Neural progenitor cell (in vitro differentiated cells): Measurements from ENCODE around the gene NOS3. TPM values are rescaled to one million over a fixed set of nuclear protein-coding genes. Genes with fewer than 3 reads are reported as not detected.

ENCODE experiments used
- DNase-seq: peaks from one replicate; pipeline ENCODE4 v3.0.0-alpha.2; 2016; ENCODE audit warnings: low spot score
- H2AFZ ChIP-seq: fragments of 200-600 bp; sonication (generic); replicated peaks from 2 replicates; pipeline ENCODE4 v1.6.1; 2016; ENCODE audit warnings: antibody characterized with exemption
- H3F3A ChIP-seq: fragments of 200-600 bp; sonication (generic); 2 replicates; pipeline ENCODE4 v1.6.1; 2016; ENCODE audit warnings: antibody characterized with exemption, low read depth
- H3K27ac ChIP-seq: fragments of 200-600 bp; sonication (generic); 2 replicates; pipeline ENCODE4 v1.5.1; 2016; ENCODE audit warnings: mild to moderate bottlenecking
- H3K27me3 ChIP-seq: fragments of 200-600 bp; sonication (generic); 2 replicates; pipeline ENCODE4 v1.6.1; 2016; ENCODE audit warnings: mild to moderate bottlenecking, moderate library complexity
- H3K36me3 ChIP-seq: fragments of 200-600 bp; sonication (generic); 2 replicates; pipeline ENCODE4 v1.5.1; 2016
- H3K4me1 ChIP-seq: fragments of 200-600 bp; sonication (generic); 2 replicates; pipeline ENCODE4 v1.6.1; 2016; ENCODE audit warnings: mixed run types
- H3K4me2 ChIP-seq: fragments of 200-600 bp; sonication (generic); 2 replicates; pipeline ENCODE4 v1.6.1; 2016
- H3K4me3 ChIP-seq: fragments of 200-600 bp; sonication (generic); 2 replicates; pipeline ENCODE4 v1.5.1; 2016
- H3K79me2 ChIP-seq: fragments of 200-600 bp; sonication (generic); 2 replicates; pipeline ENCODE4 v1.6.1; 2016; ENCODE audit warnings: low read depth
- H3K9ac ChIP-seq: fragments of 200-600 bp; sonication (generic); 2 replicates; pipeline ENCODE4 v1.6.1; 2016
- H3K9me3 ChIP-seq: fragments of 200-600 bp; sonication (generic); 2 replicates; pipeline ENCODE4 v1.5.1; 2016; ENCODE audit warnings: low read depth
- H4K20me1 ChIP-seq: fragments of 200-600 bp; sonication (generic); 2 replicates; pipeline ENCODE4 v1.6.1; 2016; ENCODE audit warnings: low read depth
- H3K27ac Mint-ChIP-seq: 3 replicates; pipeline ENCODE4 v1.8.0; 2021; ENCODE audit warnings: mixed read lengths
- H3K27me3 Mint-ChIP-seq: 2 replicates; pipeline ENCODE4 v1.8.0; 2022; ENCODE audit warnings: low read depth, mild to moderate bottlenecking, inconsistent platforms, moderate library complexity, mixed read lengths; ENCODE audit not compliant: insufficient read depth
- H3K36me3 Mint-ChIP-seq: 3 replicates; pipeline ENCODE4 v1.8.0; 2021; ENCODE audit warnings: mixed read lengths
- H3K4me1 Mint-ChIP-seq: 3 replicates; pipeline ENCODE4 v1.8.0; 2021; ENCODE audit warnings: mixed read lengths
- H3K4me3 Mint-ChIP-seq: 3 replicates; pipeline ENCODE4 v1.8.0; 2021; ENCODE audit warnings: mild to moderate bottlenecking, moderate library complexity, mixed read lengths
- H3K9me3 Mint-ChIP-seq: 3 replicates; pipeline ENCODE4 v1.8.0; 2020; ENCODE audit warnings: mixed read lengths
- CTCF ChIP-seq: fragments of 200-600 bp; sonication (generic); IDR thresholded peaks from 2 replicates; pipeline ENCODE4 v1.5.1; 2017; ENCODE audit warnings: antibody characterized with exemption, mild to moderate bottlenecking
- EZH2 ChIP-seq: fragments of 200-600 bp; sonication (generic); IDR thresholded peaks from 2 replicates; pipeline ENCODE4 v1.6.1; 2017; ENCODE audit warnings: antibody characterized with exemption, mild to moderate bottlenecking, moderate library complexity
- EZH2phosphoT487 ChIP-seq: fragments of 200-600 bp; sonication (generic); IDR thresholded peaks from 2 replicates; pipeline ENCODE4 v1.6.1; 2017; ENCODE audit warnings: antibody characterized with exemption
- total RNA-seq: library from RNA; depleted of rRNA; stranded (reverse); fragments of >200 nt; gene quantifications from 2 replicates; pipeline ENCODE4 v1.2.3, GENCODE V29; 2015; ENCODE audit warnings: low replicate concordance

NOS3 gene
- total RNA-seq, 1 donor from 2014 or later = 1.3 TPM

- Mint-ChIP-seq H3K9me3 (peaks cover 1% of the 10 kb centered on the region), H3K27me3 (peaks cover 6% of the 10 kb centered on the region), H3K36me3 (peaks cover 10% of the 10 kb centered on the region), H3K27ac (peak overlapping the region; percentile 27), H3K4me1 (peaks cover 55% of the 10 kb centered on the region), H3K4me3 (peak overlapping the region; percentile 33)
- peak overlapping the region; percentile 70 for H3K4me2 ChIP-seq
- DNase-seq = peak; percentile 85
- TF ChIP-seq EZH2 (no peak), CTCF (peak; percentile 71)
- no peak overlapping the region for H3K27ac ChIP-seq
- H2AFZ ChIP-seq = peak overlapping the region; percentile 46
- no peaks in the 10 kb centered on the region for H3K79me2 ChIP-seq
- peaks cover 36% of the 10 kb centered on the region for H3F3A ChIP-seq
- no peak overlapping the region for H3K9ac ChIP-seq
- peak overlapping the region; percentile 27 for H3K4me3 ChIP-seq
- peaks cover 33% of the 10 kb centered on the region for H3K27me3 ChIP-seq
- H3K4me1 ChIP-seq = peaks cover 44% of the 10 kb centered on the region
- no peaks in the 10 kb centered on the region for H3K9me3 ChIP-seq
- H4K20me1 ChIP-seq = no peaks in the 10 kb centered on the region
- H3K36me3 ChIP-seq = no peaks in the 10 kb centered on the region
Measured at GRCh38 chr7:151012911-151013347, 22.1 kb downstream of the NOS3 start.

- peaks cover 1% of the 10 kb centered on the region for H3K9me3 Mint-ChIP-seq
- peaks cover 55% of the 10 kb centered on the region for H3K4me1 Mint-ChIP-seq
- peaks cover 10% of the 10 kb centered on the region for H3K36me3 Mint-ChIP-seq
- no peak overlapping the region for H3K27ac Mint-ChIP-seq
- Histone ChIP-seq H3K9me3 (no peaks in the 10 kb centered on the region), H4K20me1 (no peaks in the 10 kb centered on the region), H2AFZ (peak overlapping the region; percentile 60), H3F3A (peaks cover 32% of the 10 kb centered on the region), H3K27me3 (peaks cover 37% of the 10 kb centered on the region), H3K79me2 (no peaks in the 10 kb centered on the region), H3K27ac (no peak overlapping the region), H3K4me2 (peak overlapping the region; percentile 70), H3K4me3 (peak overlapping the region; percentile 50), H3K9ac (no peak overlapping the region), H3K4me1 (peaks cover 41% of the 10 kb centered on the region), H3K36me3 (no peaks in the 10 kb centered on the region)
- TF ChIP-seq EZH2 = no peak
- TF ChIP-seq EZH2phosphoT487 = no peak
- no peak for TF ChIP-seq CTCF
- no peak overlapping the region for H3K4me3 Mint-ChIP-seq
- H3K27me3 Mint-ChIP-seq = peaks cover 7% of the 10 kb centered on the region
- DNase-seq = no peak
Measured at GRCh38 chr7:151013356-151013732, 22.5 kb downstream of the NOS3 start.

GRCh38 chr7:151013733-151014497, 23.1 kb downstream of the NOS3 start:
- TF ChIP-seq EZH2phosphoT487 (no peak), CTCF (peak; percentile 24), EZH2 (no peak)
- Histone ChIP-seq H3F3A (peaks cover 30% of the 10 kb centered on the region), H3K27ac (no peak overlapping the region), H3K79me2 (no peaks in the 10 kb centered on the region), H4K20me1 (no peaks in the 10 kb centered on the region), H3K4me1 (peaks cover 36% of the 10 kb centered on the region), H3K4me2 (peak overlapping the region; percentile 70), H3K27me3 (peaks cover 43% of the 10 kb centered on the region), H3K36me3 (no peaks in the 10 kb centered on the region), H2AFZ (peak overlapping the region; percentile 60), H3K9me3 (no peaks in the 10 kb centered on the region), H3K4me3 (peak overlapping the region; percentile 50), H3K9ac (no peak overlapping the region)
- peak overlapping the region; percentile 60 for H3K4me3 Mint-ChIP-seq
- H3K36me3 Mint-ChIP-seq = peaks cover 10% of the 10 kb centered on the region
- H3K4me1 Mint-ChIP-seq = peaks cover 55% of the 10 kb centered on the region
- peak overlapping the region; percentile 78 for H3K27ac Mint-ChIP-seq
- peak; percentile 97 for DNase-seq
- H3K9me3 Mint-ChIP-seq = no peaks in the 10 kb centered on the region
- peaks cover 6% of the 10 kb centered on the region for H3K27me3 Mint-ChIP-seq
